Nephron (organoid): ENCODE results near the gene POP4.

ENCODE experiments used
- H3K27ac Mint-ChIP-seq, 3 experiments: 2 replicates each; pipeline ENCODE4 v1.8.0; 2020; ENCODE audit warnings: mixed read lengths in 3 of 3, mild to moderate bottlenecking in 2 of 3, moderate library complexity in 1 of 3
- H3K27me3 Mint-ChIP-seq: 2 replicates; pipeline ENCODE4 v1.8.0; 2021; ENCODE audit warnings: low read depth, mild to moderate bottlenecking, moderate library complexity, mixed read lengths
- H3K36me3 Mint-ChIP-seq: 2 replicates; pipeline ENCODE4 v1.8.0; 2020; ENCODE audit warnings: low read depth, mixed read lengths
- H3K4me1 Mint-ChIP-seq: 2 replicates; pipeline ENCODE4 v1.8.0; 2020; ENCODE audit warnings: mixed read lengths
- H3K4me3 Mint-ChIP-seq, 3 experiments: 2 replicates each; pipeline ENCODE4 v1.8.0; 2020; ENCODE audit warnings: mild to moderate bottlenecking in 3 of 3, mixed read lengths in 3 of 3, moderate library complexity in 2 of 3
- H3K9me3 Mint-ChIP-seq: 2 replicates; pipeline ENCODE4 v1.8.0; 2020; ENCODE audit warnings: mixed read lengths
- CTCF ChIP-seq, 3 experiments: fragments of 200-600 bp; sonication (generic); IDR thresholded peaks; one replicate each; pipeline ENCODE4 v1.5.0; 2021; ENCODE audit warnings: antibody characterized with exemption in 3 of 3; ENCODE audit not compliant: unreplicated experiment in 3 of 3

POP4 gene

GRCh38 chr19:29664753-29665214 lies 58.7 kb downstream of the POP4 start:
- H3K4me3 Mint-ChIP-seq, result peak overlapping the region; percentile 79 to 85 (median 83)

GRCh38 chr19:29665215-29665825 lies 59.2 kb downstream of the POP4 start, which contains the start of gene PLEKHF1:
TSS of gene PLEKHF1 (plus strand) at chr19:29665461. CDS start at chr19:29673840, 8,379 bp downstream.
- Mint-ChIP-seq H3K4me3 (peak within 1 kb of the TSS; percentile 79 to 85 (median 83)), H3K27me3 (peaks cover 16% of the 10 kb centered on the region), H3K36me3 (no peaks in the 10 kb centered on the region), H3K9me3 (no peaks in the 10 kb centered on the region), H3K4me1 (peaks cover 39% of the 10 kb centered on the region), H3K27ac (peak within 1 kb of the TSS in 1 of 3 experiments; percentile 65)
- no peak for TF ChIP-seq CTCF (IDR thresholded peaks at IDR 0.05; ENCODE audit: unreplicated experiment in 3 of 3)

More at GRCh38 chr19:29664753-29665214, 58.7 kb downstream of the POP4 start:
- Mint-ChIP-seq H3K9me3 (no peaks in the 10 kb centered on the region), H3K27me3 (peaks cover 16% of the 10 kb centered on the region), H3K4me1 (peaks cover 39% of the 10 kb centered on the region), H3K27ac (no peak overlapping the region), H3K36me3 (no peaks in the 10 kb centered on the region)
- TF ChIP-seq CTCF (IDR thresholded peaks at IDR 0.05; ENCODE audit: unreplicated experiment in 3 of 3), result no peak

GRCh38 chr19:29665826-29666577 lies 59.9 kb downstream of the POP4 start:
- Mint-ChIP-seq H3K4me3 (peak overlapping the region; percentile 72 to 79 (median 77)), H3K27ac (peak overlapping the region in 2 of 3 experiments; percentile 65 to 81), H3K27me3 (peaks cover 13% of the 10 kb centered on the region), H3K4me1 (peaks cover 36% of the 10 kb centered on the region), H3K36me3 (no peaks in the 10 kb centered on the region), H3K9me3 (no peaks in the 10 kb centered on the region)
- TF ChIP-seq CTCF (IDR thresholded peaks at IDR 0.05; ENCODE audit: unreplicated experiment in 3 of 3), result no peak
